ENCODE measurements around the gene SYT3.
"Not testable (repeated sequence)": the region's sequence is repeated elsewhere in the genome, so short reads cannot be mapped to it uniquely, and the experiment has no call there.

SYT3 gene

DNA sequence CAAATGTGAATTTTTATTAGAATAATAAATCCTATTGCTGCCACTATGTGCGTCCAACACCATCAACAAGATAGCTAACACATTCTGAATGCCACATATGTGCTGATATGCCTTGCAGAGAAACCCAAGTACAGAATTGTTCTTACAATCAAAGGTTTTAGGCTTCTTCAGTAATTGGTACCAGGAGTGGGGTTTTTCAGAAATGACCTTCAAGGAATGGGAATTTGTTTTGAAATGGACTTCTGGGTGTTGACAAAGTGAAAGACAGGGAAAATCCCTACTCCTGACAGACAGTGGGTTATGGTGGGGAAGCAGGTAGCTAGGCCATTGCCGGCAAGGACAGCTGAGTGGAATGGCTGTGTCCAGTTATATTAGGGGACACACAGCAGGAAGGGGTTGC is 5.7 kb downstream of the SYT3 start:
- DNase-seq, result no peak

DNA sequence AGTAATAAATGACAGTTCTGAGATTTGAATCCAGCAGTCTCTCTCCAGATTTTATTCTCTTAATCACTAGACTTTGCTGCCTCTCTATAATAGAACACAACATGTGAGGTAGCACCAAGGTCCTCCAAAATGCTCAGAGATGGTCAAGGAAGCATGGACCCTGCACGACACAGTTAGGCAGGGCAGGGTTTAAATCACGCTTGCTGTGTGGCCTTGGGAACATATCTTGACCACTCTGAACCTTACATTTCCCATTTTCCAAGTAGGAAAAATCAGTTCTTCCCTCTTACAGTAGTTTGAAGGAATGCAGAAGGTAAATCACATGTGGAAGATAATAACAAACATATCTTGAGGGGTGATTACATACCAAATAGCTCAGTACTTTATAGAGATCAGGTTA is 6.3 kb downstream of the SYT3 start:
- DNase-seq, result no peak

DNA sequence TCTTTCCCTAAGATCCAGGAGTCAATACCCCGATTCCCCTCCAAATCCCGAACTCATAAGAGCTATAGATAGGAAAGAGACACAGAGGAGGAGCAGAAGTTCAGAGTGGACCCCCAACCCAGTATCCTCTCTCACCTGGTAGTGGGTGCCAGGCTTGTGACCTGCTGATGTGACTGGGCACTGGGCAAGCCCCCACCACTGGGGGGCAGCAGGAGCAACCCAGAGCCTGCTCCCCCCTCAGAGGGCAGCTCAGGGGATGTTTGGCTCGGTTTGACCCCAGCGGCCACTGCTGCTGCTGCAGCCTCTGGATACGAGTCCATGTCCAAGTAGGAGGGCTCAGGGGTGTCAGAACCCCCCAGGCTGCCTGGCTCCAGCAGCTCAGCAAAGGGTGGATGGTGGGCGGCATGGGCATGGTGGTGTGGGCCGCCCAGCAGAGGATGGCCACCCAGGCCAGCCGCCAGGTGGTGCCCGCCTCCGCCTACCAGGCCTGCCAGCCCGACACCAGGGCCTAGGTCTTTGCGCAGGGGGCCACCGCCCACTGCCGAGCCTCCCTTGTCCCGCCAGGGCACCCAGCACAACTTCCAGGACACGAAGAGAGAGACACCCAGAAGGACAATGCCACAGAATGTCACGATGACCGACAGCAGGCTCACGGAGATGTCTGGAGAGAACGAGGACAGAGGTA is 7.4 kb downstream of the SYT3 start:
- DNase-seq, result no peak

DNA sequence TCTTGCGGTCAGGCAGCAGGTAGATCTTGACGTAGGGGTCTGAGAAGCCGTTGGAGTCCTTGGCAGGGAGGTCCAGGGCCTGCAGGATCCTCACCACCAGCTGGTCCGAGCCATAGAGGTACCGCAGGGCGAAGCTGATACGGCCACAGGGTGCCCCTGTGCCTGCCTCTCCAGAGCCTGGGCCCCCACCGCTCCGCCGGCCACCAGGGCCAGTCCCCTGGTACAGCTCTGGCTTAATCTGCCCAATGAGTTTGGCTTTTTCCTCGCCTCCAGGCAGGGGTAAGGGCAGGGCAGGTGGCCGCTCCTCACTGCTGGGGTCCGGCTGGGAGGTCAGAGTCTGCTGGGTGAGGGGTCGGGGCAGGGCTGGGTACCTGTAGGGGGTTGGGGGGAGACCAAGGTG is 9.9 kb downstream of the SYT3 start:
- DNase-seq, result no peak

DNA sequence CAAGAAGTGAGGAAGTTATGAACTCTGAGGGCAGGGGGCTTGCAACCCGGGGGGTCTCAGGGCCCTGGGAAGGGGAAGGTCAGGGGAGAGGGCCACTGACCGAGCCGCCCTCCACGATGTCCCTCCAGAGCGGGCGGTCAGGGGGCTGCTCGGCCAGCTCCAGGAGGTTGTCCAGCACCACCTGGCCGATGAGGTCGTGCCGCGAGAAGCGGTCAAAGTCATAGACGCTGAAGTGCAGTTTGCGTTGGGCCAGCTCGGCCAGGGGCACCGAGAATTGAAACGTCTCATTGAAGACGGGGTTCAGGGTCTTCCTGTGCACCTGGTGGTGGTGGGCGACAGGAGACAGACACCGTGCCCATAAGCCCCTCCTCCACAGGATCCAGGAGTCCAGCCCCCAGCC is 10.5 kb downstream of the SYT3 start:
- DNase-seq, result no peak

DNA sequence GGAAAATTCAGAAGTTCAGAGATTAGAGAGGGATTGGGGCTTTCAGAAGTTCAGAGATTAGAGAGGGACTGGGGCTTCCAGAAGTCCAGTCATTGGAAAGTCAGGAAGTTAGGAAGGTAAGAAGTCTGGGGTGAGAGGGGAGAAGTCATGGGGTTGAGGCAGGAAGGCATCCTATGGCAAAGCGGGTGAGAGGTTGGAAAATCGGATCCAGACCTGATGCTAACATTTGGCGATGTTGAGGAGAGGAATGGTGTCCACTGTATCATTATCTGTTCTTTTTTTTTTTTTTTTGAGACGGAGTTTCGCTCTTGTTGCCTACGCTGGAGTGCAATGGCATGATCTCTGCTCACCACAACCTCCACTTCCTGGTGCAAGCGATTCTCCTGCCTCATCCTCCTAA is 11.1 kb downstream of the SYT3 start:
- no peak for DNase-seq

DNA sequence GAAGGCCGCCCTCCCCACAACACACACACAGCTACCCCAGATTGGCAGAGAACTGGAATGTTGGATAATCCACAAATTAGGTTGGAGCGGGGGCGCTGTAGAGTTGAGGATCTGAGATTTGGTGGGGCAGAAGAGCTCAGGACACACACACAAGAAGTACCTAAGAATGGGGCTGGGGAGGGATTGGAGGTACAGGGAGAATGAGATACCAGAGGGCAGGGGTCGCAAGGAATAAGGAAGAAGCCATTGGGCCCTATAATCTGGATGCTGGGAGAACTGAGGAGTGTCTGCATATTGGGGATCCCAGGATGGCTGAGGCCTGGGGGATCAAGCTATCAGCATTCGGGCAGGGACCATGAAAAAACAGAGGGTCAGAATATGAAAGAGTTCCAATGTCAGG is 11.5 kb downstream of the SYT3 start:
- DNase-seq, result no peak

DNA sequence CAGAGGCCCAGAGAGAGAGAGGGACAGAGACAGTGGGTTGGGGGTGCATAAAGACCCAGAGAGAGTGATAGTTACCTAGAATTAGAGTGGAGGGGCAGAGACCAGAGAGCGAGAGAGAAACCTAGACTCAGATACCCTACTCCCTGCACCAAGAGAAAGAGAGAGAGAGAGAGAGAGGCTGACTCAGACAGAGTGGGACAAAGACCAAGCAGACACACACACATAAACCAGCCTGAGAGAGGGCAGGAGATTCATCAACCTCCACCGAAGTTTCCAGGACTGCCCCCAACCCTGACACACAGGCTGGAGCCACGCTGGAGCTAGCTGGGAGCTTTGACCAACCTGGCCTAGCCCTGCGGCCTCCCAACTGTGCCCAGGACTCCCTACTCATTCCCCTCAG is 12.9 kb downstream of the SYT3 start:
- no peak for DNase-seq

DNA sequence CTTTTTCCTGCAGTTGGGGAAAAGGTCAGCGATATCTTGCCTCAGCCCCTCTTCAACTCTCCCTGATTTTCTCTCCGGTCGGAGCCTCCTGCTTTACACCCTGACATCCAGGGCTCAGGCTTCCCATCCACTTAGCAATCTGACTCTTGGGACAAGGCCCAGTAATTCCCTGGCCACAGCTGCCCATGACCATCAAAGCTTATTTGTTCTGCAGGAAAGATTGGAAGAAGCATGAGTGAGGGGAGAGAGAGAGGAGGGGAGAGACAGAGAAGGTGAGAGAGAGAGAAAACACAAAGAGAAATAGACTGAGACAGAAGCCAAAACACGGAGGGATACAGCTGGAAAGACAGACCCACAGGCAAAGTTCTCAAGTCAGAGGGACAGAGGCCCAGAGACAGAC is 13.7 kb downstream of the SYT3 start:
- no peak for DNase-seq

DNA sequence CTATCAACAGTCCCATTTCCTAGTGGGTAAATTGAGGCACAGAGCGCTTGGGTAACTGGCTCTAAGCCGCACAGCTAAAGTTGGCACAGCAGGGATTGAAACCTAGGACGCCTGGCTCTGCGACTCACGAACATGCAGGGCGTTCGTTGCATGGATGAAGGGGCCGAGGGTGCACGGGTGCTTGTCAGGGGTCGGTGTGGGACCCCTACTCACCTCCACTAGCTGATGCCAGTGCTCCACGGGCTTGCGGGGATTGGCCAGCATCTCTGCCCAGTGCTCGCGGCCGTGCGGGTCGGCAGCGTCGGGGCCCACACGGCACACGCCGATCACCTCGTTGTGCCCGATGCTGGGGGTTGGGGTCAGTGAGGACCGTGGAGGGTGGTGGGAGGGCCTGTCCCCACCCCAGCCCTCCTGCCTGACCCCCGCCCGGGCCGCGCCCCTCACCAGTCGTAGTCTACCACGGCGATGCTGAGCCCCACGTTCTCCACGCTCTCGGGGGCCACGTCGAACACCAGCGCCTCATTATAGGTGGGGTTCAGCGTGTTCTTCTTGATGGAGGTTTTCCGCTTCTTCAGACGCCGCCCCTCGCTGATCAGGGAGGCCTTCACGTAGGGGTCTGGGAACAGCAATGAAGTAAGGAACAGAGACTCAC is 14.6 kb downstream of the SYT3 start:
- DNase-seq, result no peak

DNA sequence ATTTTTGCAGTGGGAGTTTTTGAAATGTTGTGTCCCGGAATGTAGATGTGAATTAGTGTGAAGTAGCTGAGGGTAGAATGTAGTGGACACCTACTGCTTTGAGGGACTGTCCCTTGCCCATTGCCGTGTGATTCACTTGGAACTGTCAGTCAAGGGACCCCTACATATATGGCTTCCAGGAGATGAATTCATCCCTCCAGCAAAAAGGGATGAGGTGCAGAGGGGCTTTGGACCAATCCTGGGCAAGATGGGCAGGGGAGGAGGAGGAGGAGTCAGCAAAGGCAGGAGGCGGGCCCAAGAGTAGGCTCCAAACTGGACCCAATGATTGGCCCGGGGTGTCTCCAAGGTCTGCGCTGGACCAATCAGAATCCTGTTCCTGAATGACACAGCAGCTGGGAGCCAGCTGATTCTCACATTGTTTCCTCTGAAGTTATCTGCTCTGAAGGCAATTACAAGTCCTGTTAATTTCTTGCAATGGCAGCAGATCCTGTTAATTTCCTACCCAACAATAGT is 19.2 kb downstream of the SYT3 start:
- not testable (repeated sequence) for DNase-seq

DNA sequence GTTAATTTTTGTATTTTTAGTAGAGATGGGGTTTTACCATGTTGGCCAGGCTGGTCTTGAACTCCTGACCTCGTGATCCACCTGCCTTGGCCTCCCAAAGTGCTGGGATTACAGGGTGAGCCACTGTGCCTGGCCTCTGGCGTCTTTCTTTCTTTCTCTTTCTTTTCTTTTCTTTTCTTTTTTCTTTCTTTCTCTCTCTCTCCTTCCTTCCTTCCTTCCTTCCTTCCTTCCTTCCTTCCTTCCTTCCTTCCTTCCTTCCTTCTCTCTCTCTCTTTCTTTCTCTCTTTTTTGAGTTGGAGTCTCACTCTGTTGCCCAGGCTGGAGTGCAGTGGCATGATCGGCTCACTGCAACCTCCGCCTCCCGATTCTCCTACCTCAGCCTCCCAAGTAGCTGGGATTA is 20.5 kb downstream of the SYT3 start:
- not testable (repeated sequence) for DNase-seq

DNA sequence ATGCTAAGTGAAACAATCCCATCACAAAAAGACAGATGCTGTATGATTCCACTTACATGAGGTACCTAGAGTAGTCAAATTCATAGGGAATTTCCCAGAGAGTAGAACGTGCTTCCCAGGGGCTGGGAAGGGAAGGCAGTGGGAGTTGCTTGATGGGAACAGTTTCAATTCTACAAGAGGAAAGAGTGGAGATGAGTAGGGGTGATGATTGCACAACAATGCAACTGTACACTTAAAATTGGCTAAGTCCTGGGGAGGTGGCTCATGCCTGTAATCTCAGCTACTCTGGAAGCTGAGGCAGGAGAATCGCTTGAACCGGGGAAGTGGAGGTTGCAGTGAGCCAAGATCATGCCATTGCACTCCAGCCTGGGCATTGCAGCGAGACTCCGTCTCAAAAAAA is 21.3 kb downstream of the SYT3 start:
- not testable (repeated sequence) for DNase-seq

DNA sequence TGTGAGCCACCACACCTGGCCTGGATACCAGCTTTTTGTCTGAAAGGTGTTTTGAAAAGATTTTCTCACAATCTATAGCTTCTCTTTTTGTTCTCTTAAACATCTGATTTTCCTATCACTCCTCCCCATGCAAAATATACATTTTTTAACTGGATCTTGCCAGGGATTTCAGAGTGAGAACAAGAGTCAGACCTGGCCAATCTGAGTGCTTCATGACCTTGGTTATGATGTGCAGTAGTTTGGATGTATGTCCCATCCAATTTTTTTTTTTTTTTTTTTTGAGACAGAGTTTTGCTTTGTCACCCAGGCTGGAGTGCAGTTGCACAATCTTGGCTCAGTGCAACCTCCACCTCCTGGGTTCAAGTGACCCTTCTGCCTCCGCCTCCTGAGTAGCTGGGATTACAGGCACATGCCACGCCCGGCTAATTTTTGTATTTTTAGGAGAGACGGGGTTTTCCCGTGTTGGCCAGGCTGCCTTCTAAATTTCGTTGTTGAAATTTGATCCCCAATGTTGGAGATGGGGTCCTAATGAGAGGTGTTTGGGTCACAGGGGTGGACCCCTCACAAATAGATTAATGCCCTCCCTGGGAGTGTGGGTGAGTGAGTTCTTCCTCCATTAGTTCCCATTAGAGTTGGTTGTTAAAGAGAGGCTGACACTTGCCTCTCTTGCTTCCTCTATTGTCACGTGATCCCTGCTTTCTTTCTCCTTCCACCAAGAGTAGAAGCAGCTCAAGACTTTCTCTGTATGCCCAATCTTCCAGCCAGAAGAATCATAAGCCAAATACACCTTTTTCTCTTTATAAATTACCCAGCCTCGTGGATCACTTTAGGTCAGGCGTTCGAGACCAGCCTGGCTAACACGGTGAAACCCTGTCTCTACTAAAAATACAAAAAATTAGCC is 26.9 kb downstream of the SYT3 start:
- not testable (repeated sequence) for DNase-seq

DNA sequence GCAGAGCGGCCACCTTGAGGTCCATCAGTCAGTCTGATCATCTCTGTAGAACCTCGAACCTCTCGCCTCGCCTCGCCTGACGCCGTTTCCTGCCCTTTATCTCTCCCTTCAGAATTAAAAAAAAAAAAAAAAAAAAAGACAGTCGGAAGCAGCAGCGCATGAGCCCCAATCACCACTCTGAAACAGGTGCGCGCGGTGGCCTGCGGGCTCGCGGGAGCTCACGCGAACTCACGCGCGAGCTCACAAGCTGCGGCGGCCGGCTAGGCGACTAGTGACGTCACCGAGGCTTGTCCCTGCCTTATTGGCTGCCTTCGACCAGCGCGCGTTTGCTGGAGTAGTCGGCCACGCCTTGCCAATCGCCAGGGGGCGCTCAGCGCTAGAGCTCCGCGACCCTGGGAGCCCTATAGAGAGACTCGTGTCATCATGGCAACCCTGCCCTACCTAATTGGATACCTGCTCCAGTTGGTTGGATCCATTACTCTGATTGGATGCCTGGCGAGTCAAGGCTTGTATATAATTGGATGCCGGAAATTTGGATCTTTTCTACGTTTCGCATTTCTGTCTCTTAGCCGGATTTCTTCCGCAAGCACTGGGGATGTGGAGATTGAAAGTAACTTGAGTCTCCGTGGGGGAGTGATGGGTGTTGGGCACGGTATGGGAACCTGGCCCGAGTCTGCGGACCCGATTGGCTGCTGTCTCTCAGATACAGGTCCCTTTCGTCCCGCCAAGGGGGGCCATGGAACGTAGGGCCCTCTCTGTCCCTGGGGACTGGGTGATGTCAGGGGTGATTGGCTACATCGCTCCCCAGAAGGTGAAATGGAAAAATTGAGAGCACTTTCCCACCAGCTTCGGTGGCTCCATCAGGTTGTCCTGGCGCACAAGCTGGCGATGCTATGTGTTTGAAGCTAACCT is 31.6 kb downstream of the SYT3 start:
- DNase-seq, result no peak

DNA sequence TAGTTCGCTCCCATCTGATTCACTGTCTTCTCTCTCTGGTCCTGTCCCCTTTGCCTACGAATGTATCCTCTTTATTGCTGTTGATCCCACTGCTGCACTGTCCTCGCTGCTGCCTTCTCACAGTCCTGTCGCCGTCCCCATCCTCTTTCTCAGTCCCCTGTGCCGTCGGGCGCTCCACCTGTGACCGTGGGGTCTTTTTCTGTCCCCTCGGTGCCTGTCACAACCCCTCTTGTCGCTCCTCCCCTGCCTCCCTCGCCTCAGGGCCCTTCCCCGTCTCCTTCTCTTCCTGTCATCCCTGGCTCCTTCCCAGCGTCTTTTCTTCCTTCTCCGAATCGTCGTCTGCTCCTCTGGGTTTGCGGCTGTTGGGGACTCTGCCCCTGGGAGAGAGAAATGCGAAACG is 32.3 kb downstream of the SYT3 start:
- DNase-seq, result no peak

DNA sequence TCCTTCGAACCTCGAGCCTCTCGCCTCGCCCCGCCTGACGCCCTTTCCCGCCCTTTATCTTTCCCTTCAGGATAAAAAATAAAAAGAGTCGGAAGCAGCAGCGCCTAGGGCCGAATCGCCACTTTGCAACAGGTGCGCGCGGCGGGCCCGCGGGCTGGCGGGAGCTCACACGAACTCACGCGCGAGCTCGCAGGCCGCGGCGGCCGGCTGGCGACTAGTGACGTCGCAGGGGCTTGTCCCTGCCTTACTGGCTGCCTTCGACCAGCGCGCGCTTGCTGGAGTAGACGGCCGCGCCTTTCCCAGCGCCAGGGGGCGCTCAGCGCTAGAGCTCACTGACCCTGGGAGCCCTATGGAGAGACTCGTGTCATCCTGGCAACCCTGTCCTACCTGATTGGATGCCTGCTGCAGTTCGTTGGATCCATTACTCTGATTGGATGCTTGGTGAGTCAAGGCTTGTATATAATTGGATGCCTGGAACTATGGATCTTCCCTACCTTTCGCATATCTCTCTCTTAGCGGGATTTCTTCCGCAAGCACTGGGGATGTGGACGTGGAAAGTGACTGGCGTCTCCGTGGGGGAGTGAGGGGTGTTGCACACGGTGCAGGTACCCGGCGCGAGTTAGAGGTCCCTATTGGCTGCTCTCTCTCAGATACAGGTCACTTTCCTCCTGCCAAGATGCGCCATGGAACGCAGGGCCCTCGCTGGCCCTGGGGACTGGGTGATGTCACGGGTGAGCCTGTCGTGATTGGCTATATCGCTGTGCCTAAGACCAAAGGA is 33.4 kb downstream of the SYT3 start:
- DNase-seq, result not testable (repeated sequence)

DNA sequence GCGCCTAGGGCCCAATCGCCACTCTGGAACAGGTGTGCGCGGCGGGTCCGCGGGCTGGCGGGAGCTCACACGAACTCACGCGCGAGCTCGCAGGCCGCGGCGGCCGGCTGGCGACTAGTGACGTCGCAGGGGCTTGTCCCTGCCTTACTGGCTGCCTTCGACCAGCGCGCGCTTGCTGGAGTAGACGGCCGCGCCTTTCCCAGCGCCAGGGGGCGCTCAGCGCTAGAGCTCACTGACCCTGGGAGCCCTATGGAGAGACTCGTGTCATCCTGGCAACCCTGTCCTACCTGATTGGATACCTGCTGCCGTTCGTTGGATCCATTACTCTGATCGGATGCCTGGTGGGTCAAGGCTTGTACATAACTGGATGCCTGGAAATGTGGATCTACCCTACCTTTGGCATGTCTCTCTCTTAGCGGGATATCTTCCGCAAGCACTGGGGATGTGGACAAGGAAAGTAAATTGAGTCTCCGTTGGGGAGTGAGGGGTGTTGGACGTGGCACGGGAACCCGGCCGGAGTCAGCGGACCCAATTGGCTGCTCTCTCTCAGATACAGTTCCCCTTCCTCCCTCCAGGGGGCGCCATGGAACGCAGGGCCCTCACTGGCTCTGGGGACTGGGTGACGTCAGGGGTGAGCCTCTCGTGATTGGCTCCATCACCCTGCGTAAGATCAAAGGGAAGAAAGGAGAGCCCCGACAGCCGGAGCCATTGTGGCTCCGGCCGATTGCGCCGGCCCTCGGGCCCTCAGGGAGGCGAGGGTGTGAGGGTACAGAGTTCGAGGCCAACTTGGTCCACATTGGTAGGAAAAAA is 35.2 kb downstream of the SYT3 start:
- not testable (repeated sequence) for DNase-seq

DNA sequence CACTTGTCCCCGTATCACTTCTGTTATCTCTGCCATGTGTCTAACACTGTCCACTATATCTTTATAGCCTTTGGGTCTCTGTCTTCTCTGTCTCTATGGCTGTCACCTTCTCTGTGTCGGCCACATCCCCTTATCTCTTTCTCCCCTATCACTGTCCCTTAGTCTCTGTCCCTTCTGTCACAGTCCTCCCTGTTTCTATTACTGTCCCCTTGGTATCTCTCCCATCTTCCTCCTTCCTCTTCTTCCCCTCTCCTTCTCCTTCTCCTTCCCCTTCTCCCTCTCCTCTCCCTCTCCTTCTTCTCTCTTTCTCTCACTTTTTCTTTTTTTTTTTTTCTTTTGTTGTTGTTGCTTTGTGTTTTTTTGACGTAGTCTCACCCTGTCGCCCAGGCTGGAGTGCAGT is 36.7 kb downstream of the SYT3 start:
- no peak for DNase-seq

DNA sequence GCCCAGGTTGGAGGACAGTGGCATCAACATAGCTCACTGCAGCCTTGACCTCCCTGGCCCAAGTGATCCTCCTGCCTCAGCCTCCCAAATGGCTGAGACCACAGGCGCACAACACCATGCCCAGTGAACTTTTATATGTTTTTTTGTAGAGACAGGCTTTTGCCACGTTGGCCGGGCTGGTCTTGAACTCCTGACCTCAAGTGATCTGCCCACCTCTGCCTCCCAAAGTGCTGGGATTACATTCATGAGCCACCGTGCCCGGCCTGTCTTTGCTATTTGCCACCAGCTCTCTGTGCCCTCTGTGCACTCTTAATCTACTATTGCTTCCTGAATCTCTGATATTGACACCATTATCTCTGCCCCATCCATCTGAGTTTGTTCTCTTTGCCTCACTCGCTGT is 37.2 kb downstream of the SYT3 start:
- DNase-seq, result no peak

DNA sequence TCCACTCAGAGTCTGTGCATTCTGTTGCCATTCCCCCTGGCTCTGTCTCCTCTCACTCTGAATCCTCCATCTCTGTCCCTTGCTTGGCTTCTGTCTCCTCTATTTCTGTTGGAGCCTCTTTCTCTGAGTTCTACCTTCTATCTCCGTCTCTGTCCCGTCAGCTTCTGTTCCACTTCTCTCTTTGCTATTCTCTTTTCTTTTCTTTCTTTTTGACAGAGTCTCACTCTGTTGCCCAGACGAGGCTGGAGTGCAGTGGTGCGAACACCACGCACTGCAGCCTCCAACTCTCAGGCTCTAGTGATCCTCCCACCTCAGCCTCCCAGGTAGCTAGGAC is 37.6 kb downstream of the SYT3 start:
- DNase-seq, result no peak
